Kidney (tissue), 14 donors: Measurements from ENCODE around the gene TSHZ2. TPM values are rescaled to one million over a fixed set of nuclear protein-coding genes. Genes with fewer than 3 reads are reported as not detected.

Experiments
- DNase-seq, 5 donors: peaks; one replicate each; pipeline ENCODE4 v3.0.0-alpha.2; 2013 to 2020
- FAIRE-seq: peaks from 2 replicates; lab custom pipeline; 2012; peaks lifted over from hg19 to GRCh38; lab: Jason Lieb, UNC
- H3K27ac ChIP-seq, 2 donors: one replicate each; pipeline ENCODE4 v1.7.0; 2013; ENCODE audit warnings: low read depth in 2 of 2, low read length in 2 of 2, inconsistent platforms in 1 of 2
- H3K27me3 ChIP-seq: one replicate; pipeline ENCODE4 v1.7.1; 2013; ENCODE audit warnings: low read length, inconsistent platforms; ENCODE audit not compliant: control insufficient read depth, insufficient read depth
- H3K36me3 ChIP-seq, 3 donors: one replicate each; pipeline versions ENCODE4 v1.7.0 to v1.7.1; 2013; ENCODE audit warnings: low read length in 3 of 3, control low read depth in 1 of 3, inconsistent platforms in 1 of 3; ENCODE audit not compliant: insufficient read depth in 3 of 3, control insufficient read depth in 2 of 3
- H3K4me1 ChIP-seq, 3 donors: one replicate each; pipeline versions ENCODE4 v1.7.0 to v1.7.1; 2013; ENCODE audit warnings: low read length in 3 of 3, inconsistent platforms in 1 of 3, low read depth in 1 of 3; ENCODE audit not compliant: control insufficient read depth in 2 of 3, insufficient read depth in 2 of 3
- H3K4me3 ChIP-seq, 3 donors: one replicate each; pipeline versions ENCODE4 v1.7.0 to v1.8.1; 2013; ENCODE audit warnings: low read length in 3 of 3, control low read depth in 1 of 3, inconsistent platforms in 1 of 3
- H3K9ac ChIP-seq, 3 donors: one replicate each; pipeline versions ENCODE4 v1.7.0 to v1.7.1; 2013; ENCODE audit warnings: low read length in 3 of 3, control low read depth in 1 of 3, inconsistent platforms in 1 of 3
- H3K9me3 ChIP-seq, 3 donors: one replicate each; pipeline versions ENCODE4 v1.7.0 to v1.7.1; 2013; ENCODE audit warnings: low read length in 3 of 3, control low read depth in 1 of 3, inconsistent platforms in 1 of 3; ENCODE audit not compliant: control insufficient read depth in 2 of 3, insufficient read depth in 1 of 3
- CTCF ChIP-seq: IDR thresholded peaks from 3 replicates; pipeline ENCODE4 v1.5.1; 2012; ENCODE audit warnings: mild to moderate bottlenecking, moderate library complexity, borderline replicate concordance; ENCODE audit not compliant: insufficient read depth; ENCODE audit errors: extremely low read depth
- intact Hi-C: fragments of 100-400 bp; cut with DNase I; formaldehyde crosslinking; loops from one replicate; pipeline ENCODE4 v1.11.1; 2022
- polyA plus RNA-seq: library from polyadenylated mRNA; stranded (reverse); fragments of 350-450 nt; fragmentation: Illumina TruSeq; extraction: RNeasy Lipid Tissue Mini Kit (QIAGEN cat#74804); gene quantifications from one replicate; pipeline ENCODE4 v1.2.3, GENCODE V29; 2014; ENCODE audit warnings: low read depth, low replicate concordance; ENCODE audit not compliant: insufficient read depth
- total RNA-seq: library from RNA; stranded (reverse); fragmentation: NEBNext Ultra II Directional; extraction: Animal tissue kit (Norgen Biotek cat#: 25700); gene quantifications from one replicate; pipeline ENCODE4 v1.2.1, GENCODE V29; 2021
- donor health status: control.
- donor health status: control.
- donor health status: control.
- donor health status: control.
- donor health status: control.
- donor health status: DM: yes; HTN: yes; CAD: no.
- donor health status: Normal renal cell carcinoma (clear cell type).

The TSHZ2 gene
- total and polyA plus RNA-seq, 2 donors from 2014 or later, result 0.86 to 15.5 TPM

GRCh38 chr20:53130795-53131194 lies 158.6 kb downstream of the TSHZ2 start:
- intact Hi-C loops, result no loop called here
- Histone ChIP-seq H3K36me3 (no peaks in the 10 kb centered on the region), H3K27me3 (no peaks in the 10 kb centered on the region), H3K4me3 (no peak overlapping the region), H3K9ac (no peak overlapping the region), H3K4me1 (peaks cover 0 to 3% (median 0%) of the 10 kb centered on the region in 3 donors), H3K9me3 (no peaks in the 10 kb centered on the region), H3K27ac (no peak overlapping the region)
- TF ChIP-seq CTCF, result no peak
- FAIRE-seq (no peak), DNase-seq (no peak)

- FAIRE-seq (no peak), DNase-seq (peak in 3 of 5 donors; percentile 17 to 50 (median 32))
- H3K4me1 ChIP-seq, result no peaks in the 10 kb centered on the region
- H3K36me3 ChIP-seq, result no peaks in the 10 kb centered on the region
- no peak for TF ChIP-seq CTCF
- no peaks in the 10 kb centered on the region for H3K27me3 ChIP-seq
- no peaks in the 10 kb centered on the region for H3K9me3 ChIP-seq
- intact Hi-C loops, result no loop called here
- no peak overlapping the region for H3K9ac ChIP-seq
- H3K4me3 ChIP-seq, result no peak overlapping the region
- no peak overlapping the region for H3K27ac ChIP-seq
Observed at GRCh38 chr20:53133125-53133524, 161.0 kb downstream of the TSHZ2 start.

- H3K36me3 ChIP-seq, result no peaks in the 10 kb centered on the region
- H3K9me3 ChIP-seq, result no peaks in the 10 kb centered on the region
- DNase-seq, result no peak
- FAIRE-seq, result no peak
- intact Hi-C loops, result no loop called here
- no peaks in the 10 kb centered on the region for H3K27me3 ChIP-seq
- no peak overlapping the region for H3K27ac ChIP-seq
- H3K4me3 ChIP-seq, result no peak overlapping the region
- no peak overlapping the region for H3K9ac ChIP-seq
- TF ChIP-seq CTCF, result no peak
- no peaks in the 10 kb centered on the region for H3K4me1 ChIP-seq
Observed at GRCh38 chr20:53133628-53134027, 161.5 kb downstream of the TSHZ2 start.

- H3K36me3 ChIP-seq, result no peaks in the 10 kb centered on the region
- FAIRE-seq (no peak), DNase-seq (no peak)
- H3K4me1 ChIP-seq, result no peaks in the 10 kb centered on the region
- intact Hi-C loops, result no loop called here
- no peaks in the 10 kb centered on the region for H3K27me3 ChIP-seq
- H3K9me3 ChIP-seq, result no peaks in the 10 kb centered on the region
- H3K9ac ChIP-seq, result no peak overlapping the region
- H3K27ac ChIP-seq, result no peak overlapping the region
- no peak overlapping the region for H3K4me3 ChIP-seq
- TF ChIP-seq CTCF, result no peak
Observed at GRCh38 chr20:53136473-53136872, 164.3 kb downstream of the TSHZ2 start.
